AG20443 (cell line): ENCODE measurements around the gene TRIM61.
"Not testable (repeated sequence)": the region's sequence is repeated elsewhere in the genome, so short reads cannot be mapped to it uniquely, and the experiment has no call there.

ENCODE experiments used
- DNase-seq: peaks from one replicate; pipeline ENCODE4 v3.0.0; 2012; ENCODE audit warnings: low spot score, mixed read lengths

Gene TRIM61

GRCh38 chr4:164956766-164957643 lies 20.5 kb downstream of the TRIM61 start:
- peak; percentile 87 for DNase-seq

DNA sequence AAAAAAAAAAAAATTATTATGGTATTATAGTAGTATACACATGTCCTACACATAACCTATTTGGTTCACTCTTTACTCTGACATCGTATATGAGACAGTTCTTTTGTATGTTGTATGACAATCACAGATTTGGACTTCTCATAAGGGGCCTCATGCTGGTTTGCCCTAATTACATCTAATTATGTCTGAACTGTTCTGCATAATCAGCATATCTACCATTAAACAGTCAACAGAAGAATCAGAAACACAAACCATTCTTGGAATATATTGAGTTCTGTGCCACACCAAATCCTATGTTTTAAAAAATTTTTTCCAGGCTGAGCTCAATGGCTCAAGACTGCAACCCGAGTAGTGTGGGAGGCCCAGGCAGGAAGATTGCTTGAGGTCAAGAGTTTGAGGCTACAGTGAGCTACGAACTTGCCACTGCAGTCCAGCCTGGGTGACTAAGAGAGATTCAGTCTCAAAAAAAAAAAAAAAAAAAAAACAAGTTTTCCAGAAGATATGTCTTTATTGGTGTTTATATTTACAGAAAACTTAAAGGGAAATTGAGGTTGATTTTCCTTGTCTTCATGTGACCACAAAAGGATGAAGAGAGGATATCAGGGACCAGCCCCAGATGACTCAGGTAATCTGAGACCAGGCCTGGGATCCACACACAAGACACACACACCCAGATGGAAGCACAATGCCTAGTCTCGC lies 22.2 kb downstream of the TRIM61 start:
- DNase-seq, result no peak

- DNase-seq, result no peak
Observed at GRCh38 chr4:164952551-164952950, 24.9 kb downstream of the TRIM61 start.

GRCh38 chr4:164949448-164950143 lies 27.9 kb downstream of the TRIM61 start:
- DNase-seq, result peak; percentile 27

DNA sequence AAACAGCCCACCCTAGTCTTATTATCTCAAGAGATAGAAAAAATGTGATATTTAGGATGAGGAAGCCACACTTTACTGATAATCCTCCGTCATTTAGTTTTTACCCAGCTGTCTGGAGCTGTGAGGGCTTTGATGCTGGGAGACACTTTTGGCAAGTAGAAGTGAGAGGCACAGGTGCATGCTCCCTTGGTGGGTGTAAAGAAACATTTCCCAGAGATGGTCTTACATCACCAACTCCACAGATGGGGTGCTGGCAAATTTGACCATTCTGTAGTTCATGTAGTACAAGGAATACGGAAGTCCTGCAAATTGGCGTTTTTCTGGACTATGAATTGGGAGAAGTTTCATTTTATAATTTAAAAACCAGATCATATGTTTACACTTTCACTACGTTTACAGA lies 28.5 kb downstream of the TRIM61 start:
- no peak for DNase-seq

DNA sequence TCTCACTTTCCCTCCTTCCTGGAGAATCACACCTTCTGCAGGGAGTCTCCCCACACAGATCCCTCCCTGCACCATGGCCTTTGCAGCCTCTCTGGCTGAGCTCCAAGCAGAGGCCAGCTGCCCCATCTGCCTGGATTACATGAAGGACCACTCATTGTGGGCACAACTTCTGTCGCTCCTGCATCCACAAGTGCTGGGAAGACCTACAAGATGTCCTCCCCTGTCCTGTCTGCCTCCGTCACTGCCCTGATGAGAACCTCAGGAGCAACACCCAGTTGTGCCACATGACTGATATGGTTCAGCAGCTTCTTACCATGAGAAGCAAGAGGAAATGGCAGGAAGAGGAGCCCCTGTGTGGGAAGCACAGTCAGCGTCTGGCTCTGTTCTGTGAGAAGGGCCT lies 29.5 kb downstream of the TRIM61 start:
- DNase-seq, result not testable (repeated sequence)

- no peak for DNase-seq
Observed at GRCh38 chr4:164946810-164947209, 30.6 kb downstream of the TRIM61 start.

DNA sequence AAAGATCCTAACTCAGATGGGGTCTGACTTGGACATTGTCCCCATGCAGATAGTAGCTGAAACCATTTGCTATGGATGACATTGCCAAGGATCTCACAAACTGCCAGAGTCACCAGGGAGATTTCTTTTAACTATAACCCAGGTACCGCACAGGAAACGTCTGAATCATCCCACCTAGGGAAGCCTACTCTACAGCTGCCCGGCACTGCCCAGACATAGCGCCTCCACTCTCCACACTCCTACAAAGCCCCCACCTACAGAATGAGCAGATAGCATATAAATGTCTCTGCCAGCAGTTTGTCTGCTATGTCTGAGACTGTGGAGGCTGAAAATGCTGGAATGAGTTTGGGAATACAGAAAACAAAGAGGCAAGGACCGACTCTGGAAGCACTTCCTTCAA lies 32.3 kb downstream of the TRIM61 start:
- DNase-seq, result no peak

GRCh38 chr4:164943192-164943591 lies 34.3 kb downstream of the TRIM61 start:
- peak; percentile 22 for DNase-seq

DNA sequence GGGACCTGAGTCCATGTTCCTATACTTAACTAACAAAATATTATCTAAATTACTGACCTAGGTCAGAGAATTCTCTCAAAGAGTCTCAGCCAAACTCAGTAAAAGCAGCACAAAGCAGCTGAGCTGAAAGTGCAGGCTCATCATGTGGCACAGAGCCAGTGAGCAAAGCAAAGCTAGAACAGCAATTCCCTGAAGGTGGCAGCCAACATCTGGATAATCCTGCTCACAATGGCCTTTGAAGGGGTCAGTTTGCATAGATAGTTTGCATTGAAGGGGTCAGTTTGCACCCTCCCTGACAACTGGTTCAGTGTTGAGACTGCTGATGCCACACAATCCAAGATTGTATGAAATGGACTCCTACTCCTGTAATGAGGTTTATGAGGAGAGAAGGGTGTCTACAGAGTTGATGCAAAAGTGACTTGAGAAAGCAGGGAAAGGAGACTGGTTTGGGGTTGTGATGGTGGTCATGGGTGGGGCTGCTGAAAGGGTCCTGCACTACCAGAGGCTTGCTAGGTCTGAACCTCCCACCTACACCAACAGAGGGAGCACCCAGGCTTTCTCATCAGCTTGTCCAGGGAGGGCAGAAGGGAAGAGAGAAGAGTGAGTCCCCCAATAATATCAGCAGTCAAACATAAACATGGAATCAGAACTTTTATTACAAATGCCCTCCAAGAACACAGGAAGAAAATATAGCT lies 39.7 kb downstream of the TRIM61 start:
- peak; percentile 44 for DNase-seq

DNA sequence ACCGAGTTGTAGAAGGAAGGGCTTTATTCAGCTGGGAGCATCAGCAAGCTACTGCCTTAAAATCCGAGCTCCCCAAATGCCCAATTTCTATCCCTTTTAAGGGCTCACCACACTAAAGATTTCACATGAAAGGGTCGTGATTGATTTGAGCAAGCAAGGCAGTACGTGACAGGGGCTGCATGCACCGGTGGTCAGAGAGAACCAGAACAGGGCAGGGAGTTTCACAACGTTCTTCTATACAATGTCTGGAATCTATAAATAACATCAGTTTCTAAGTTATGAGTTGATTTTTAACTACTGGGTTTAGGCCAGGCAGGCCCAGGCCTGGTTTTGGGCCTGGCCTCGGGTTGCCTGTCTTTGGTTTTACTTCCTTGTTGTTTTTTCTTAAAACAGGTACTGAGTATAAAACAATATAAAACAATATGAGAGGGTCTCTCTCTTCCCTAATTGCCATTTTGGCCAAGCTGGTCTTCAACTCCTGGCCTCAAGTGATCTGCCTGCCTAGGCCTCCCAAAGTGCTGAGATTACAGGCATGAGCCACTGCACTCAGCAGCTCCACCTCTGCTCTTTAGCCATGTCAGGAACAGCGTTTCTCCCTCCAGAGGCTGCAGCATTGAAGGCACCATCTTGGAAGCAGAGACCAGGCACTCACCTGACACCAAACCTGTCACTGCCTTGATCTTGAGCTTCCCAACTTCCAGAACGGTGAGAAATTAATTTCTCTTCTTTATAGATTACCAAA lies 41.4 kb downstream of the TRIM61 start:
- DNase-seq, result not testable (repeated sequence)

DNA sequence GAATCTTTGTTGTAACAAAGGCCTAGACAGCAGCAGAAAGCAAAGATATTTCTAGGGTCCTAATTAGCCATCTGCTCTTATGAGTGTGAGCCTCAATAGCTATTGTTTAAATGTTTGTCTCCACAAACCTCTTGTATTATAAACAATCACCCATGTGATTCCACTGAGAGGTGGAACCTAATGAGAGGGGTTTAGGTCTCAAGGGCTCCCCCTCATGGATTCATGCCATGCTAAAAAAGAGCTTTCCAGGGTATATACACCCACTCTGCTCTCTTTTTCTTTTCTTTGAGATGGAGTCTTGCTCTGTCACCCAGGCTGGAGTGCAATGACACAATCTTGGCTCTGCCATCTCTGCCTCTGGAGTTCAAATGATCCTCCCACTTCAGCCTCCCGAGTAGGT lies 42.1 kb downstream of the TRIM61 start:
- no peak for DNase-seq

GRCh38 chr4:164933244-164933643 lies 44.2 kb downstream of the TRIM61 start:
- no peak for DNase-seq

DNA sequence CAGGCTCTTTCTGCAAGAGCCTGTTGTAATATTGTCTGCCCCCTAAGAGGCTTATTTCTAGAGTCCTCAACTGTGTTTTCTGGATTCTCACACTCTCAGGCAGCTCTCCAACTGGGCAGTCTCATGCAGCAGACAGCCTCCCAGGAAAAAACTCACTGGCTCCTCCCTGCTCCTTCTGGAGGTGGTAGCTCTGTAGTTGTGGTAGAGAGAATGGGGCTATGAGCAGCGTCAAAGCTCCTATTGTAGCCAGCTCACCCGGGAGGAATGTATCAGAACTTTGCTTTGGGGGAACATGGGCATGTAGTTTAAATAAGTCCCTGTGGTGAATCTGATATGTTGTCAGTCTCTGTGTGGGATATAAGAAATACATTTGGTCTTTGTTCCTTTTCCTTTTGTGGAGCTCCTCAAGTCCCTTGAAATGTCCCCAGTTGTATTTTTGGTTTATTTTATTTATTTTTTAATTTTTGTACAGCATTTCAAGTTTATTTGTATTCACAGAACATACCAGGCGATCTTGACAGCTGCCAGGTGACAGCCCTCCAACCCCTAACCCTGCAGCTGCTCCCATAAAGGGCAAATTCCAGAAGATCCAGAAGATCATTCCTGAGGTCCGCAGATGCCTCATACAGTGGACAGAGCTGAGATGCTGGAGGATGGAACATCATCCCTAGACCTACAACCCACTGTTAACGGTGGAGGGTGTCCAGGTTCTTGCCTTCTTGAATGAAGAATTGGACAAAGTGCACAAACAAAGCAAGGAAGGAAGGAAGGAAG lies 45.7 kb downstream of the TRIM61 start:
- peak; percentile 68 for DNase-seq

GRCh38 chr4:164930647-164931046 lies 46.8 kb downstream of the TRIM61 start:
- DNase-seq, result no peak

- peak; percentile 20 for DNase-seq
Observed at GRCh38 chr4:164927101-164927500, 50.4 kb downstream of the TRIM61 start.

DNA sequence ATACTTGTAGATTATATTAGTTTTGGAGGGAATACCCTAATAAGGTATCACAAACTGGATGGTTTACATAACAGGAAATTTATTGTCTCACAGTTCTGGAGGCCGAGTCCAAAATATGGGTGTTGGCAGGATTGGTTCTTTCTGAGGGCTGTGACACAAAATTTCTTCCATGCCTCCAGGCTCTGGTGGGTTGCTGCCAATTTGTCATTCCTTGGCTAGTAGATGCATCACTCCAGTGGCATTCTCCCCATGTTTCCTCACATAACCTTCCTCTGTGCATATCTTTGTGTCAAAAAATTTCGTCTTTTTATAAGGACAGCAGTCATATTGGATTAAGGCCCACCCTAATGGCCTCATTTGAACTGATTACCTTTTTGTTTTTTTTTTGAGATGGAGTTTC lies 51.2 kb downstream of the TRIM61 start:
- DNase-seq, result peak; percentile 82

GRCh38 chr4:164924670-164925238 lies 52.7 kb downstream of the TRIM61 start:
- DNase-seq, result no peak

DNA sequence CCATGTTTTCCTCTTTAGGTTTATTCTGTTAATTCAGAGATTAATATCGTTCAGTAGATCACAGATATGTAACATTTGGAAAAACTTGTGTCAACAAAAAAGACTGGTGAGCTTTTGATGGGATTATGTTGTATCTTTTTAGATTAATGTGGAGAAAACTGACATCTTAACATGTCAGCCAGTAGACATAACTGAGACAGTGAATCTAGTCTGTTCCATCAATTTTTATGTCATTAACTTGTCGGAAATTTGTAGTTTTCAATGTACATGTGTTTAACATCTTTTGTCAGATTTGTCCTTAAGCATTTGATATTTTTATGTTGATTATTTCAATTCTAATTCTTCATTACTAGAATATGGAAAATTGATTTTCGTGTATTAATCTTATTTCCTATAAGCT lies 58.5 kb downstream of the TRIM61 start:
- DNase-seq, result no peak
